WTC11 (cell line): ENCODE data around the gene SORCS2. TPM values are rescaled to one million over a fixed set of nuclear protein-coding genes. Genes with fewer than 3 reads are reported as not detected.

Experiments used
- ATAC-seq: fragments of 200-7000 bp; cut with Tn5 transposase; 2 replicates; pipeline ENCODE4 v1.10.0; 2021; ENCODE audit warnings: mild to moderate bottlenecking, moderate library complexity
- CTCF ChIA-PET: fragments of 300-600 bp; sonication (Branson Sonifier 250); formaldehyde crosslinking; loops from one replicate; lab custom pipeline; 2021; ENCODE audit warnings: antibody characterized with exemption; lab: Charles Lee
- POLR2A ChIA-PET: fragments of 350-600 bp; sonication (Branson Sonifier 250); formaldehyde crosslinking; loops from one replicate; lab custom pipeline; 2021; ENCODE audit warnings: antibody characterized with exemption; lab: Charles Lee
- DNase-seq: peaks from one replicate; pipeline ENCODE4 v3.0.0; 2021; ENCODE audit warnings: low spot score
- H3K27ac Mint-ChIP-seq: 2 replicates; pipeline ENCODE4 v1.8.0; 2021; ENCODE audit warnings: mixed read lengths
- H3K27me3 Mint-ChIP-seq: 2 replicates; pipeline ENCODE4 v1.8.0; 2021; ENCODE audit warnings: low read depth, mild to moderate bottlenecking, moderate library complexity, mixed read lengths
- H3K36me3 Mint-ChIP-seq: 2 replicates; pipeline ENCODE4 v1.8.0; 2021; ENCODE audit warnings: mixed read lengths
- H3K4me1 Mint-ChIP-seq: 2 replicates; pipeline ENCODE4 v1.8.0; 2022; ENCODE audit warnings: mixed read lengths
- H3K4me3 Mint-ChIP-seq: 2 replicates; pipeline ENCODE4 v1.8.0; 2021; ENCODE audit warnings: mild to moderate bottlenecking, moderate library complexity, mixed read lengths
- H3K9me3 Mint-ChIP-seq: 2 replicates; pipeline ENCODE4 v1.8.0; 2021; ENCODE audit warnings: mixed read lengths
- CBFB ChIP-seq: sonication (generic); formaldehyde crosslinking; IDR thresholded peaks from 2 replicates; pipeline ENCODE4 v1.8.1; 2022; ENCODE audit warnings: mild to moderate bottlenecking, low read depth, missing genetic modification reagents
- IRF2 ChIP-seq: sonication (generic); formaldehyde crosslinking; IDR thresholded peaks from 2 replicates; pipeline ENCODE4 v1.8.0; 2022; ENCODE audit warnings: low read depth, missing genetic modification reagents, borderline replicate concordance
- JUN ChIP-seq: sonication (generic); formaldehyde crosslinking; IDR thresholded peaks from 2 replicates; pipeline ENCODE4 v1.8.0; 2023; ENCODE audit warnings: mild to moderate bottlenecking, missing genetic modification reagents
- MXD4 ChIP-seq: fragments of 250-450 bp; sonication (Bioruptor Pico); IDR thresholded peaks from 2 replicates; pipeline ENCODE4 v1.8.0; 2021; ENCODE audit warnings: mild to moderate bottlenecking, moderate library complexity, borderline replicate concordance
- NR2C2 ChIP-seq: sonication (generic); formaldehyde crosslinking; IDR thresholded peaks from 2 replicates; pipeline ENCODE4 v1.8.0; 2022; ENCODE audit warnings: mild to moderate bottlenecking, missing genetic modification reagents
- PRRX2 ChIP-seq: fragments of 250-450 bp; sonication (Bioruptor Pico); IDR thresholded peaks from 2 replicates; pipeline ENCODE4 v1.8.0; 2021; ENCODE audit warnings: mild to moderate bottlenecking
- ZNF138 ChIP-seq: sonication (generic); formaldehyde crosslinking; conservative IDR thresholded peaks from 2 replicates; pipeline ENCODE4 v1.8.1; 2022; ENCODE audit warnings: mild to moderate bottlenecking, moderate library complexity, missing genetic modification reagents
- ZNF416 ChIP-seq: fragments of 250-450 bp; sonication (Bioruptor Pico); IDR thresholded peaks from 2 replicates; pipeline ENCODE4 v1.9.0; 2021; ENCODE audit warnings: mild to moderate bottlenecking, inconsistent platforms
- total RNA-seq: library from RNA; stranded (reverse); gene quantifications from 3 replicates; pipeline ENCODE4 v1.2.3, GENCODE V29; 2021
- TF ChIP-seq, protein P1 (sequence below): sonication (generic); formaldehyde crosslinking; IDR thresholded peaks from 2 replicates; pipeline ENCODE4 v1.8.0; 2023; ENCODE audit warnings: missing genetic modification reagents
- TF ChIP-seq, protein P2 (sequence below): sonication (generic); formaldehyde crosslinking; IDR thresholded peaks from 2 replicates; pipeline ENCODE4 v1.8.0; 2022; ENCODE audit warnings: missing genetic modification reagents
- TF ChIP-seq, protein P3 (sequence below): sonication (generic); formaldehyde crosslinking; IDR thresholded peaks from 2 replicates; pipeline ENCODE4 v1.8.0; 2022; ENCODE audit warnings: mild to moderate bottlenecking, missing genetic modification reagents
- TF ChIP-seq, protein P4 (sequence below): sonication (generic); formaldehyde crosslinking; IDR thresholded peaks from 2 replicates; pipeline ENCODE4 v1.8.1; 2022; ENCODE audit warnings: mild to moderate bottlenecking, missing genetic modification reagents, moderate library complexity, borderline replicate concordance
- TF ChIP-seq, protein P5 (sequence below): fragments of 250-450 bp; sonication (Bioruptor Pico); IDR thresholded peaks from 2 replicates; pipeline ENCODE4 v1.9.0; 2021; ENCODE audit warnings: moderate library complexity, mild to moderate bottlenecking, inconsistent platforms, borderline replicate concordance
- TF ChIP-seq, protein P6 (sequence below): sonication (generic); formaldehyde crosslinking; IDR thresholded peaks from 2 replicates; pipeline ENCODE4 v1.8.1; 2022; ENCODE audit warnings: mild to moderate bottlenecking, moderate library complexity, missing genetic modification reagents
- TF ChIP-seq, protein P7 (sequence below): sonication (generic); formaldehyde crosslinking; conservative IDR thresholded peaks from 2 replicates; pipeline ENCODE4 v1.8.1; 2023; ENCODE audit warnings: mild to moderate bottlenecking, low read depth, missing genetic modification reagents, moderate library complexity
- TF ChIP-seq, protein P8 (sequence below): sonication (generic); formaldehyde crosslinking; IDR thresholded peaks from 2 replicates; pipeline ENCODE4 v1.8.1; 2023; ENCODE audit warnings: mild to moderate bottlenecking, missing genetic modification reagents, moderate library complexity

SORCS2 gene
- total RNA-seq, 1 experiment from 2014 or later, result 6.6 TPM

DNA sequence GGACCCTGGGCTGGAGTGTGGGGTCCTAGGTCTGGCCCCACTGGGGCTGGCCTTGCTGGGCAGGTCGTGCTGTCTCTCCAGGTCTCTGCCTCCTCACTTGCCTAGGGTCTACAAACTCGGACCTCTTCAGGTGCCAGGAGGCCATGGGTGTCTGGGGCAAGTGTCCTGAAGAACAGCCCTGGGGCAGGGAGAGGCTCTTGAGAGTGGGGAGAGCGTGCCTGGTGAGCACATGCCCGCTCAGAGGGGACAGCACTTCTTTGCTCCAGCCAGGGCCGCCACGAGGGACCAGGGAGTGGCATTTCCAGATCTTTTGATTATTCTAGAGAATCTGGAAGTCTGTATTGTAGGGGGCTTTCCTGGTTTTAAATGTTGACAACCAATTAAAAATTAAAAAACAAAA lies 63.7 kb downstream of the SORCS2 start (continued):
- TF ChIP-seq ZNF416 (CRISPR knock-in tag) (no peak), IRF2 (no peak), PRRX2 (no peak), ZNF138 (CRISPR knock-in tag) (no peak), MXD4 (no peak)
- TF ChIP-seq, protein P1, sequence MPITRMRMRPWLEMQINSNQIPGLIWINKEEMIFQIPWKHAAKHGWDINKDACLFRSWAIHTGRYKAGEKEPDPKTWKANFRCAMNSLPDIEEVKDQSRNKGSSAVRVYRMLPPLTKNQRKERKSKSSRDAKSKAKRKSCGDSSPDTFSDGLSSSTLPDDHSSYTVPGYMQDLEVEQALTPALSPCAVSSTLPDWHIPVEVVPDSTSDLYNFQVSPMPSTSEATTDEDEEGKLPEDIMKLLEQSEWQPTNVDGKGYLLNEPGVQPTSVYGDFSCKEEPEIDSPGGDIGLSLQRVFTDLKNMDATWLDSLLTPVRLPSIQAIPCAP (CRISPR knock-in tag), result no peak

DNA sequence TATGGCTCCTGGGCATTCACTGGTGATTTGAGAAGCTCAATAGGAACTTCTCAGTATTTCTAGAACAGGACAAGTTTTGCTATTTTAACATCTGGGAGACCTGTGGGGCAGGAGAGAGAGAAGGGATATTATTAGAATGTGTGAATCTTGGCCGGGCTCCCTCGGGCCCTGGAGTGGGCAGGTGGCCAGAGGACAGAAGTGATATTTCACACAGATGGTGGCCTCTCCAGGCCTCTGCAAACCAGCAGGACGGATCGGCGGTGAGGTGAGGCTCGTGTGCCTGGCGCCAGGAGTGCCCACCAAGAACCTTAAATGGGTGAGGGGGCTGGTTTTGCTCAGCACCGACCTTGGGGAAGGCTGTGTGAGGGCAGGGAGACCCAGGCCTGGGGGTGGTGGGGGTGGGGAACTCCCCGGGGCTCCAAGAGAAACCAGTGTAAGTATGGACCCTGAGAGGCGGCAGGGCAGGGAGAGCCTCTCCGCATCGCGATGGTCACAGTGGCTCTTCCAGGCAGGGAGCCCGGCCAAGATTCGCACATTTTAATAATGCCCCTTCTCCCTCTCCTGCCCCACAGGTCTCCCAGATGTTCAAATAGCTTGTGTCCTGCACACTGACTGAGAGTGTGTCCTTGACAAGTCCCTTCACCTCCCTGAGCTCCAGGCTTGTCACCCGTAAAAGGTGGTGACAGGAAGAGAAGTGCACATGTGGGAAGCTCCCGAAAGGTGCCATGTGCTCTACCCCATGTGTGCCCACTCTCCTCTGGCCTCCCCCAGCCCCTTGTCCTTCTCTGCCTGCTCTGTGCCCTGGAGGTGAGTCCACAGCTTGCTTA lies 64.9 kb downstream of the SORCS2 start:
- no peak for ATAC-seq
- peaks cover 8% of the 10 kb centered on the region for H3K9me3 Mint-ChIP-seq
- H3K4me1 Mint-ChIP-seq, result 0 out of 2 replicates have a peak, but pooled peaks cover 4% of the 10 kb centered on the region
- no peak for DNase-seq
- CTCF ChIA-PET, result interaction anchor here (0.7 kb wide), 1 partner anchor 78 kb away, joined by 3 read pairs; no protein-coding TSS in a partner anchor
- H3K36me3 Mint-ChIP-seq, result peaks cover 3% of the 10 kb centered on the region; the same call in 1 of the 2 replicates
- POLR2A ChIA-PET, result no interaction called here
- no peak overlapping the region for H3K4me3 Mint-ChIP-seq
- H3K27ac Mint-ChIP-seq, result no peak overlapping the region
- TF ChIP-seq CBFB (CRISPR knock-in tag) (no peak), NR2C2 (CRISPR knock-in tag) (no peak), JUN (CRISPR knock-in tag) (no peak)
- TF ChIP-seq, protein P2, sequence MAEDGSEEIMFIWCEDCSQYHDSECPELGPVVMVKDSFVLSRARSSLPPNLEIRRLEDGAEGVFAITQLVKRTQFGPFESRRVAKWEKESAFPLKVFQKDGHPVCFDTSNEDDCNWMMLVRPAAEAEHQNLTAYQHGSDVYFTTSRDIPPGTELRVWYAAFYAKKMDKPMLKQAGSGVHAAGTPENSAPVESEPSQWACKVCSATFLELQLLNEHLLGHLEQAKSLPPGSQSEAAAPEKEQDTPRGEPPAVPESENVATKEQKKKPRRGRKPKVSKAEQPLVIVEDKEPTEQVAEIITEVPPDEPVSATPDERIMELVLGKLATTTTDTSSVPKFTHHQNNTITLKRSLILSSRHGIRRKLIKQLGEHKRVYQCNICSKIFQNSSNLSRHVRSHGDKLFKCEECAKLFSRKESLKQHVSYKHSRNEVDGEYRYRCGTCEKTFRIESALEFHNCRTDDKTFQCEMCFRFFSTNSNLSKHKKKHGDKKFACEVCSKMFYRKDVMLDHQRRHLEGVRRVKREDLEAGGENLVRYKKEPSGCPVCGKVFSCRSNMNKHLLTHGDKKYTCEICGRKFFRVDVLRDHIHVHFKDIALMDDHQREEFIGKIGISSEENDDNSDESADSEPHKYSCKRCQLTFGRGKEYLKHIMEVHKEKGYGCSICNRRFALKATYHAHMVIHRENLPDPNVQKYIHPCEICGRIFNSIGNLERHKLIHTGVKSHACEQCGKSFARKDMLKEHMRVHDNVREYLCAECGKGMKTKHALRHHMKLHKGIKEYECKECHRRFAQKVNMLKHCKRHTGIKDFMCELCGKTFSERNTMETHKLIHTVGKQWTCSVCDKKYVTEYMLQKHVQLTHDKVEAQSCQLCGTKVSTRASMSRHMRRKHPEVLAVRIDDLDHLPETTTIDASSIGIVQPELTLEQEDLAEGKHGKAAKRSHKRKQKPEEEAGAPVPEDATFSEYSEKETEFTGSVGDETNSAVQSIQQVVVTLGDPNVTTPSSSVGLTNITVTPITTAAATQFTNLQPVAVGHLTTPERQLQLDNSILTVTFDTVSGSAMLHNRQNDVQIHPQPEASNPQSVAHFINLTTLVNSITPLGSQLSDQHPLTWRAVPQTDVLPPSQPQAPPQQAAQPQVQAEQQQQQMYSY (CRISPR knock-in tag), result no peak
- TF ChIP-seq, protein P3, sequence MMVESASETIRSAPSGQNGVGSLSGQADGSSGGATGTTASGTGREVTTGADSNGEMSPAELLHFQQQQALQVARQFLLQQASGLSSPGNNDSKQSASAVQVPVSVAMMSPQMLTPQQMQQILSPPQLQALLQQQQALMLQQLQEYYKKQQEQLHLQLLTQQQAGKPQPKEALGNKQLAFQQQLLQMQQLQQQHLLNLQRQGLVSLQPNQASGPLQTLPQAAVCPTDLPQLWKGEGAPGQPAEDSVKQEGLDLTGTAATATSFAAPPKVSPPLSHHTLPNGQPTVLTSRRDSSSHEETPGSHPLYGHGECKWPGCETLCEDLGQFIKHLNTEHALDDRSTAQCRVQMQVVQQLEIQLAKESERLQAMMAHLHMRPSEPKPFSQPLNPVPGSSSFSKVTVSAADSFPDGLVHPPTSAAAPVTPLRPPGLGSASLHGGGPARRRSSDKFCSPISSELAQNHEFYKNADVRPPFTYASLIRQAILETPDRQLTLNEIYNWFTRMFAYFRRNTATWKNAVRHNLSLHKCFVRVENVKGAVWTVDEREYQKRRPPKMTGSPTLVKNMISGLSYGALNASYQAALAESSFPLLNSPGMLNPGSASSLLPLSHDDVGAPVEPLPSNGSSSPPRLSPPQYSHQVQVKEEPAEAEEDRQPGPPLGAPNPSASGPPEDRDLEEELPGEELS, result no peak
- TF ChIP-seq, protein P4, sequence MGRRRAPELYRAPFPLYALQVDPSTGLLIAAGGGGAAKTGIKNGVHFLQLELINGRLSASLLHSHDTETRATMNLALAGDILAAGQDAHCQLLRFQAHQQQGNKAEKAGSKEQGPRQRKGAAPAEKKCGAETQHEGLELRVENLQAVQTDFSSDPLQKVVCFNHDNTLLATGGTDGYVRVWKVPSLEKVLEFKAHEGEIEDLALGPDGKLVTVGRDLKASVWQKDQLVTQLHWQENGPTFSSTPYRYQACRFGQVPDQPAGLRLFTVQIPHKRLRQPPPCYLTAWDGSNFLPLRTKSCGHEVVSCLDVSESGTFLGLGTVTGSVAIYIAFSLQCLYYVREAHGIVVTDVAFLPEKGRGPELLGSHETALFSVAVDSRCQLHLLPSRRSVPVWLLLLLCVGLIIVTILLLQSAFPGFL (CRISPR knock-in tag), result no peak
- TF ChIP-seq, protein P5, sequence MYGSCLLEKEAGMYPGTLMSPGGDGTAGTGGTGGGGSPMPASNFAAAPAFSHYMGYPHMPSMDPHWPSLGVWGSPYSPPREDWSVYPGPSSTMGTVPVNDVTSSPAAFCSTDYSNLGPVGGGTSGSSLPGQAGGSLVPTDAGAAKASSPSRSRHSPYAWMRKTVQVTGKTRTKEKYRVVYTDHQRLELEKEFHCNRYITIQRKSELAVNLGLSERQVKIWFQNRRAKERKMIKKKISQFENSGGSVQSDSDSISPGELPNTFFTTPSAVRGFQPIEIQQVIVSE (CRISPR knock-in tag), result no peak
- TF ChIP-seq, protein P6, sequence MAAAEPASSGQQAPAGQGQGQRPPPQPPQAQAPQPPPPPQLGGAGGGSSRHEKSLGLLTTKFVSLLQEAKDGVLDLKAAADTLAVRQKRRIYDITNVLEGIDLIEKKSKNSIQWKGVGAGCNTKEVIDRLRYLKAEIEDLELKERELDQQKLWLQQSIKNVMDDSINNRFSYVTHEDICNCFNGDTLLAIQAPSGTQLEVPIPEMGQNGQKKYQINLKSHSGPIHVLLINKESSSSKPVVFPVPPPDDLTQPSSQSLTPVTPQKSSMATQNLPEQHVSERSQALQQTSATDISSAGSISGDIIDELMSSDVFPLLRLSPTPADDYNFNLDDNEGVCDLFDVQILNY, result no peak
- TF ChIP-seq, protein P7, sequence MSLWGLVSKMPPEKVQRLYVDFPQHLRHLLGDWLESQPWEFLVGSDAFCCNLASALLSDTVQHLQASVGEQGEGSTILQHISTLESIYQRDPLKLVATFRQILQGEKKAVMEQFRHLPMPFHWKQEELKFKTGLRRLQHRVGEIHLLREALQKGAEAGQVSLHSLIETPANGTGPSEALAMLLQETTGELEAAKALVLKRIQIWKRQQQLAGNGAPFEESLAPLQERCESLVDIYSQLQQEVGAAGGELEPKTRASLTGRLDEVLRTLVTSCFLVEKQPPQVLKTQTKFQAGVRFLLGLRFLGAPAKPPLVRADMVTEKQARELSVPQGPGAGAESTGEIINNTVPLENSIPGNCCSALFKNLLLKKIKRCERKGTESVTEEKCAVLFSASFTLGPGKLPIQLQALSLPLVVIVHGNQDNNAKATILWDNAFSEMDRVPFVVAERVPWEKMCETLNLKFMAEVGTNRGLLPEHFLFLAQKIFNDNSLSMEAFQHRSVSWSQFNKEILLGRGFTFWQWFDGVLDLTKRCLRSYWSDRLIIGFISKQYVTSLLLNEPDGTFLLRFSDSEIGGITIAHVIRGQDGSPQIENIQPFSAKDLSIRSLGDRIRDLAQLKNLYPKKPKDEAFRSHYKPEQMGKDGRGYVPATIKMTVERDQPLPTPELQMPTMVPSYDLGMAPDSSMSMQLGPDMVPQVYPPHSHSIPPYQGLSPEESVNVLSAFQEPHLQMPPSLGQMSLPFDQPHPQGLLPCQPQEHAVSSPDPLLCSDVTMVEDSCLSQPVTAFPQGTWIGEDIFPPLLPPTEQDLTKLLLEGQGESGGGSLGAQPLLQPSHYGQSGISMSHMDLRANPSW (CRISPR knock-in tag), result no peak
- TF ChIP-seq, protein P8, sequence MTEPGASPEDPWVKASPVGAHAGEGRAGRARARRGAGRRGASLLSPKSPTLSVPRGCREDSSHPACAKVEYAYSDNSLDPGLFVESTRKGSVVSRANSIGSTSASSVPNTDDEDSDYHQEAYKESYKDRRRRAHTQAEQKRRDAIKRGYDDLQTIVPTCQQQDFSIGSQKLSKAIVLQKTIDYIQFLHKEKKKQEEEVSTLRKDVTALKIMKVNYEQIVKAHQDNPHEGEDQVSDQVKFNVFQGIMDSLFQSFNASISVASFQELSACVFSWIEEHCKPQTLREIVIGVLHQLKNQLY (CRISPR knock-in tag), result no peak
- no peaks in the 10 kb centered on the region for H3K27me3 Mint-ChIP-seq
